Fibroblast of villous mesenchyme (primary cell): ENCODE data around the gene ZNF484. TPM values are rescaled to one million over a fixed set of nuclear protein-coding genes. Genes with fewer than 3 reads are reported as not detected.

Experiments used
- DNase-seq: peaks from one replicate; pipeline ENCODE4 v3.0.0-alpha.2; 2010; ENCODE audit warnings: low read depth
- H3K4me3 ChIP-seq: 2 replicates; pipeline ENCODE4 v1.5.1; 2011; ENCODE audit warnings: low read depth, mild to moderate bottlenecking, low read length
- small RNA-seq: library from RNA; depleted of rRNA; stranded (forward); fragments of <200 nt; gene quantifications from one replicate; pipeline ENCODE3, GENCODE V24; 2012
- total RNA-seq: library from RNA; depleted of rRNA; stranded (reverse); fragments of >200 nt; gene quantifications from 2 replicates; pipeline ENCODE4 v1.2.3, GENCODE V29; 2012
- TF ChIP-seq, protein P1 (sequence below): IDR thresholded peaks from 2 replicates; pipeline ENCODE4 v1.5.1; 2012; ENCODE audit warnings: low read depth, mild to moderate bottlenecking, low read length; ENCODE audit not compliant: insufficient read depth

The ZNF484 gene
- total RNA-seq, 1 donor, result 15.1 TPM

DNA sequence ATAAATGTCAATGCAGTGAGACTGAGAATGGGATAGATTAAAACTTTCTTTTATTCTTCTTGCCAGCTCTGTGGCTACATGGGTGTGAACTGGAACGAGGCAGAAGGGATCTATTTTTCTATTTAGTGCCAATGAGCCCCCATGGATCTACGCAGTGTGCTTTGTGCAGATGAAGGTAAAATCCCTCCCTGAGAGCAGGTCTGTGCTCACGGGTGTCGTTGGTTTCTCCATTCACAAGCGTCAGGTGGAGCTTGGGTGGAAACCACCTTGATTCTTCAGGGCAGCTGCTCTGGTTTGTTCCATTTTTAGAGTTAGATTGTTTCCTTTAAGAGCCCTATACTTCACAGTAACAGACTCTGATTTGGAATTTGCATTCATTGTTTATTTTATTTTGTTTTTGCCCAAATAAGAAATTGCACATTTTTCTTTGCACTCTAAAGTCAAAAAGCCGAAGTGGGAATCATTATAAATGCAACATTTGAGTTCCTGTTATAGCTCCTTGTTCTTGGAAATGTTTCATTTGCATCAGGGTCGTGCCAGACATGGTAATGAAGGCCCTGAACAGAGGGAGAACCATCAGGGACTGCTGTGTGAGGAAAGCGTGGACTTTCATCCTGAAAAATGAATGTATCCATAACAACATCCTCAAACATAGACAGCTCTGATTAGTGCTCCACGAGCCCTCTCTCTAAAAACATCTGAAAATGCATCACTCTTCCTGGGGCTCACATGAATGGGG, 82.1 kb downstream of the ZNF484 start:
- H3K4me3 ChIP-seq, result no peak overlapping the region
- TF ChIP-seq, protein P1, sequence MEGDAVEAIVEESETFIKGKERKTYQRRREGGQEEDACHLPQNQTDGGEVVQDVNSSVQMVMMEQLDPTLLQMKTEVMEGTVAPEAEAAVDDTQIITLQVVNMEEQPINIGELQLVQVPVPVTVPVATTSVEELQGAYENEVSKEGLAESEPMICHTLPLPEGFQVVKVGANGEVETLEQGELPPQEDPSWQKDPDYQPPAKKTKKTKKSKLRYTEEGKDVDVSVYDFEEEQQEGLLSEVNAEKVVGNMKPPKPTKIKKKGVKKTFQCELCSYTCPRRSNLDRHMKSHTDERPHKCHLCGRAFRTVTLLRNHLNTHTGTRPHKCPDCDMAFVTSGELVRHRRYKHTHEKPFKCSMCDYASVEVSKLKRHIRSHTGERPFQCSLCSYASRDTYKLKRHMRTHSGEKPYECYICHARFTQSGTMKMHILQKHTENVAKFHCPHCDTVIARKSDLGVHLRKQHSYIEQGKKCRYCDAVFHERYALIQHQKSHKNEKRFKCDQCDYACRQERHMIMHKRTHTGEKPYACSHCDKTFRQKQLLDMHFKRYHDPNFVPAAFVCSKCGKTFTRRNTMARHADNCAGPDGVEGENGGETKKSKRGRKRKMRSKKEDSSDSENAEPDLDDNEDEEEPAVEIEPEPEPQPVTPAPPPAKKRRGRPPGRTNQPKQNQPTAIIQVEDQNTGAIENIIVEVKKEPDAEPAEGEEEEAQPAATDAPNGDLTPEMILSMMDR, result no peak
- no peak for DNase-seq

Small RNAs within 50 kb of the gene (small RNA-seq; reads per million reads assigned to genes)
- not detected for gene RNU6-714P

Other genes with a start within 250 kb of the ZNF484 start
- gene IPPK, start 207.9 kb downstream of the ZNF484 start, total RNA-seq, result 10.4 and 10.6 TPM in 2 replicates
- gene BICD2, start 113.2 kb downstream of the ZNF484 start, total RNA-seq, result 37.4 and 40.6 TPM in 2 replicates
- gene FGD3, start 69.5 kb upstream of the ZNF484 start, total RNA-seq, result under 0.01 TPM in 1 of 2 replicates, not detected in the other
- gene SUSD3, start 180.7 kb upstream of the ZNF484 start, total RNA-seq, result 3.2 and 12.1 TPM in 2 replicates
- gene CARD19, start 218.2 kb upstream of the ZNF484 start, total RNA-seq, result 35.8 and 45.1 TPM in 2 replicates